ENCODE measurements around the gene ST6GALNAC5.

Gene ST6GALNAC5

DNA sequence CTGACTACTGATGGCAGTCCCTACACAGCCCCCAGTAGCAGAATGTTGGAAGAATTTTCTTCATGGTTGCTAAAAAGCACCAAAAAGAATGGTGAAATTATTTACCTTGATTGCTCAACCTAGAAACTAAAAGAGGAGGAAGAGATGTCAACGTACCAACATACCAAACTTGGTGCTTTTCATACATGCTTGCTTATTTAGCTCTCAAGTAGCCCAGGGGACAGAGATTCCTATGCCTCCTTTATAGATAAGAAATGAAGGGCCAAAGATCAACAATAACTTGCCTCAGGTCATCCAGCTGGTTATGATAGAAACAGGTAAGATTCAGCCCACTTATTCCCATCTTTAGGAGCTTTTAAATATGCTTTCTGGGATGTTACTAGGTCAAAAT is 181.3 kb downstream of the ST6GALNAC5 start:
- POLR2A ChIA-PET (ENCODE audit: low non-redundant PET): no interaction called here
- TF ChIP-seq, protein P1, sequence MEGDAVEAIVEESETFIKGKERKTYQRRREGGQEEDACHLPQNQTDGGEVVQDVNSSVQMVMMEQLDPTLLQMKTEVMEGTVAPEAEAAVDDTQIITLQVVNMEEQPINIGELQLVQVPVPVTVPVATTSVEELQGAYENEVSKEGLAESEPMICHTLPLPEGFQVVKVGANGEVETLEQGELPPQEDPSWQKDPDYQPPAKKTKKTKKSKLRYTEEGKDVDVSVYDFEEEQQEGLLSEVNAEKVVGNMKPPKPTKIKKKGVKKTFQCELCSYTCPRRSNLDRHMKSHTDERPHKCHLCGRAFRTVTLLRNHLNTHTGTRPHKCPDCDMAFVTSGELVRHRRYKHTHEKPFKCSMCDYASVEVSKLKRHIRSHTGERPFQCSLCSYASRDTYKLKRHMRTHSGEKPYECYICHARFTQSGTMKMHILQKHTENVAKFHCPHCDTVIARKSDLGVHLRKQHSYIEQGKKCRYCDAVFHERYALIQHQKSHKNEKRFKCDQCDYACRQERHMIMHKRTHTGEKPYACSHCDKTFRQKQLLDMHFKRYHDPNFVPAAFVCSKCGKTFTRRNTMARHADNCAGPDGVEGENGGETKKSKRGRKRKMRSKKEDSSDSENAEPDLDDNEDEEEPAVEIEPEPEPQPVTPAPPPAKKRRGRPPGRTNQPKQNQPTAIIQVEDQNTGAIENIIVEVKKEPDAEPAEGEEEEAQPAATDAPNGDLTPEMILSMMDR (conservative IDR thresholded peaks at IDR 0.05; ENCODE audit: low read depth): no peak
- no peak for DNase-seq (ENCODE audit: low spot score)
- CTCF ChIA-PET: interaction anchor here (0.6 to 0.8 kb wide), 3 partner anchors 8 to 852 kb away, joined by 3 to 4 read pairs (median 3); no protein-coding TSS in a partner anchor
- H3K27ac ChIP-seq: no peak overlapping the region

- no peak for DNase-seq (ENCODE audit: low spot score)
- POLR2A ChIA-PET (ENCODE audit: low non-redundant PET): no interaction called here
- CTCF ChIA-PET: no interaction called here
Measured at GRCh38 chr1:77051425-77051824, 184.1 kb downstream of the ST6GALNAC5 start.

GRCh38 chr1:77056525-77056924 is 189.2 kb downstream of the ST6GALNAC5 start:
- DNase-seq (ENCODE audit: low spot score): peak; percentile 54
- TF ChIP-seq, protein P1 (conservative IDR thresholded peaks at IDR 0.05; ENCODE audit: low read depth): no peak
- ChIA-PET CTCF (interaction anchor here (0.8 kb wide), 1 partner anchor 8 kb away, joined by 4 read pairs; no protein-coding TSS in a partner anchor), POLR2A (ENCODE audit: low non-redundant PET) (no interaction called here)
- peak overlapping the region; percentile 63 for H3K27ac ChIP-seq

More at GRCh38 chr1:77051425-77051824, 184.1 kb downstream of the ST6GALNAC5 start:
- no peak overlapping the region for H3K27ac ChIP-seq
- TF ChIP-seq, protein P1 (conservative IDR thresholded peaks at IDR 0.05; ENCODE audit: low read depth): no peak

DNA sequence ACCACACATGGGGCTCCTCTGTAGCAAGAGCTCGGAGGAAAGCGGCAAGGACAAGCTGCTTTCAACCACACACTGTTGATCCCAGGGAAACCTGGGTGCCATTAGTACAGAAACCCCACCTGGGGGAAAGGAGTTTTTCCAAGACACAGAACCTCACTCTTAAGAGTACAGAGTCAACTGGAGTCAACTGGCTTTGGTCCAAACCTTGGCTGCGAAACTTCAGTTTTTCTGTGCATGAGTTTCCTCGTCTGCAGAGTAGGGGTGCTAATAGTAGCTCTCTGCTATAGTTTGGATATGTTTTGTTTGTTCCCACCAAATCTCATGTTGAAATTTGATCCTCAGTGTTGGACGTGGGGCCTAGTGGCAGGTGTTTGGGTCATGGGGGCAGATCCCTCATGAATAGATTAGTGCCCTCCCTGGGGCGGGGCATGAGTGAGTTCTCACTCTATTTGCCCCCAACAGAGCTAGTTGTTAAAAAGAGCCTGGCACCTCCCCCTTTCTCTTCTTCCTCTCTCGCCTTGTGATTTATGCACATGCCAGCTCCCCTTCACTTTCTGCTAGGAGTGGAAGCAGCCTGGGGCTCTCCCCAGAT is 190.8 kb downstream of the ST6GALNAC5 start:
- ChIA-PET POLR2A (ENCODE audit: low non-redundant PET) (no interaction called here), CTCF (no interaction called here)
- DNase-seq (ENCODE audit: low spot score): no peak
- TF ChIP-seq, protein P1 (conservative IDR thresholded peaks at IDR 0.05; ENCODE audit: low read depth): no peak
- no peak overlapping the region for H3K27ac ChIP-seq

DNA sequence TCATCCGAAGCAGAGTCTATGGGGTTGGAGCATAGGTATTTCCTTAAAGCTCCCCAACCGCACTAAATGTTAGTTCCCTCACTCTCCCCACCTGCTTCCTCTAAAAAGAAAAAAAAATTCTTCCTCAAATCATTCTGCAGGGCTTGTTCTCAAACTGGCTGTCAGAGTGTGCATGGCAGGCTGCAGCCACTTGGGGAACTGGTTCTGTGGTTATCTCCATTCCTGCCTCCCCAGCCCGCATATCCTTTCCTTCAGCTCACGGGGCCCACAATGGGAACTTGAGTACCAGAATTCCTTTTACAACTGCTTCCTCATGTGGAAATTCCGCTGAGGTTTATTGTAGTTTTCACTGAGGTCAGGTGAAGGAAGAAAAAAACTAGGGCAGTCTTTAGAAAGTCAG is 192.7 kb downstream of the ST6GALNAC5 start:
- CTCF ChIA-PET: interaction anchor here (0.6 to 0.9 kb wide), 2 partner anchors 10 to 72 kb away, joined by 3 read pairs; no protein-coding TSS in a partner anchor
- TF ChIP-seq, protein P1 (conservative IDR thresholded peaks at IDR 0.05; ENCODE audit: low read depth): no peak
- no peak overlapping the region for H3K27ac ChIP-seq
- POLR2A ChIA-PET (ENCODE audit: low non-redundant PET): no interaction called here
- no peak for DNase-seq (ENCODE audit: low spot score)

GRCh38 chr1:77061162-77061561 is 193.9 kb downstream of the ST6GALNAC5 start:
- H3K27ac ChIP-seq: no peak overlapping the region
- TF ChIP-seq, protein P1 (conservative IDR thresholded peaks at IDR 0.05; ENCODE audit: low read depth): no peak
- ChIA-PET POLR2A (ENCODE audit: low non-redundant PET) (no interaction called here), CTCF (interaction anchor here (1.0 kb wide), 1 partner anchor 15 kb away, joined by 3 read pairs; no protein-coding TSS in a partner anchor)
- no peak for DNase-seq (ENCODE audit: low spot score)
